H1 (cell line): Measurements from ENCODE around the gene FLRT1. TPM values are rescaled to one million over a fixed set of nuclear protein-coding genes. Genes with fewer than 3 reads are reported as not detected.

ENCODE experiments used
- CREB1 ChIP-seq: IDR thresholded peaks from 2 replicates; pipeline ENCODE4 v1.6.1; 2012; ENCODE audit warnings: inconsistent platforms
- SP1 ChIP-seq: IDR thresholded peaks from 2 replicates; pipeline ENCODE4 v1.6.1; 2011; ENCODE audit warnings: low read depth, low read length
- TAF7 ChIP-seq: optimal IDR thresholded peaks from 2 replicates; pipeline ENCODE3; 2011; ENCODE audit warnings: low read depth, mild to moderate bottlenecking, inconsistent platforms, low read length, moderate library complexity, borderline replicate concordance
- polyA plus RNA-seq, 7 experiments: library from polyadenylated mRNA; depleted of rRNA in 3 of 7; stranded (reverse) in 5 of 7; unstranded in 2 of 7; fragments of >200 nt in 5 of 7; fragments of 200-250 nt in 2 of 7; gene quantifications; 1 replicate in 5 of 7; 2 replicates in 1 of 7; 4 replicates in 1 of 7; pipeline versions ENCODE4 v1.2.1 to v1.2.3, GENCODE V29; 2011 to 2013; ENCODE audit warnings: missing spikeins in 2 of 7, mixed read lengths in 2 of 7
- total RNA-seq: library from RNA; stranded (reverse); fragmentation: NEBNext Ultra II Directional; extraction: Animal tissue kit (Norgen Biotek cat#: 25700); gene quantifications from 2 replicates; pipeline ENCODE4 v1.2.1, GENCODE V29; 2021
- TF ChIP-seq, protein P1 (sequence below): IDR thresholded peaks from 2 replicates; pipeline ENCODE4 v1.6.1; 2012; ENCODE audit warnings: inconsistent platforms

FLRT1 gene
- total and polyA plus RNA-seq, 2 of the 8 experiments (the other 6 are each of a cell fraction or from before 2014, with no cell fraction given): 0.14 to 0.28 TPM

DNA sequence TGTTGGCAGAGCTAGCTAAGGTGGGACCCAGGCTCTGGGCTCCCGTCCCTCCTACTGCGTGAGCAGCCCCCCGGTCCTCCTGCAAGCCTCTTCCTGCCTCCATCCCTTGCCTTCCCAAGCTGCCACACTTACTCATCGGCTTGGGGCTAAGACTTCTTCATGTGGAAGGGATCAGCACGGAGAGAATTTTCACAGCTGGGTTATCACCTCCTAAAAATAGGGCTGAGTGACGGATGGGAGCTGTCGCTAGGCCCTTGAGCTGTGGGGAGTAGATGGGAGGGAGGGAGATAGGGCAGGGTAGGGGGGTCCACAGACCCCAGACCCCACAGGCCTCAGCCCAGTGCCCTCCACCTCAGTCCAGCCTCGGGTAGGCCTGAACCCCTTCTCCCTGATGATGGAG, 41.0 kb downstream of the FLRT1 start (continued):
- TF ChIP-seq, protein P1, sequence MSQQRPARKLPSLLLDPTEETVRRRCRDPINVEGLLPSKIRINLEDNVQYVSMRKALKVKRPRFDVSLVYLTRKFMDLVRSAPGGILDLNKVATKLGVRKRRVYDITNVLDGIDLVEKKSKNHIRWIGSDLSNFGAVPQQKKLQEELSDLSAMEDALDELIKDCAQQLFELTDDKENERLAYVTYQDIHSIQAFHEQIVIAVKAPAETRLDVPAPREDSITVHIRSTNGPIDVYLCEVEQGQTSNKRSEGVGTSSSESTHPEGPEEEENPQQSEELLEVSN: no peak
- no peak for TF ChIP-seq CREB1
- TF ChIP-seq SP1: no peak
- no peak for TF ChIP-seq TAF7
